ENCODE results near the gene MACROD2. TPM values are rescaled to one million over a fixed set of nuclear protein-coding genes. Genes with fewer than 3 reads are reported as not detected.
A peak's percentile ranks its signal among the peaks of the same experiment; 100 is the strongest.
"Not testable (repeated sequence)": the region's sequence is repeated elsewhere in the genome, so short reads cannot be mapped to it uniquely, and the experiment has no call there.

MACROD2 gene
- total RNA-seq, 4 donors from 2014 or later, result 4.6 to 33.0 (median 8.3) TPM

GRCh38 chr20:14259689-14260088, 264.4 kb downstream of the MACROD2 start:
- in situ Hi-C loops (cut with MboI; ENCODE audit: low pct_ligation_motif_present in 1 of 4, low pct_unique_long_range_greater_than_20kb in 1 of 4, low sequenced_read_pairs in 3 of 4) (loop anchor here in 1 of 4 donors (25.0 kb wide), 1 partner anchor 97 kb away; no protein-coding TSS in a partner anchor), intact Hi-C loops (cut with DNase I; ENCODE audit: low total_unique reads) (no loop called here)
- H3K4me3 ChIP-seq, result no peak overlapping the region
- H3K36me3 ChIP-seq, result no peaks in the 10 kb centered on the region
- TF ChIP-seq POLR2AphosphoS5 (IDR thresholded peaks at IDR 0.05) (no peak), EP300 (IDR thresholded peaks at IDR 0.05; ENCODE audit: low read depth) (no peak), POLR2A (IDR thresholded peaks at IDR 0.05) (no peak)
- TF ChIP-seq, protein P1, sequence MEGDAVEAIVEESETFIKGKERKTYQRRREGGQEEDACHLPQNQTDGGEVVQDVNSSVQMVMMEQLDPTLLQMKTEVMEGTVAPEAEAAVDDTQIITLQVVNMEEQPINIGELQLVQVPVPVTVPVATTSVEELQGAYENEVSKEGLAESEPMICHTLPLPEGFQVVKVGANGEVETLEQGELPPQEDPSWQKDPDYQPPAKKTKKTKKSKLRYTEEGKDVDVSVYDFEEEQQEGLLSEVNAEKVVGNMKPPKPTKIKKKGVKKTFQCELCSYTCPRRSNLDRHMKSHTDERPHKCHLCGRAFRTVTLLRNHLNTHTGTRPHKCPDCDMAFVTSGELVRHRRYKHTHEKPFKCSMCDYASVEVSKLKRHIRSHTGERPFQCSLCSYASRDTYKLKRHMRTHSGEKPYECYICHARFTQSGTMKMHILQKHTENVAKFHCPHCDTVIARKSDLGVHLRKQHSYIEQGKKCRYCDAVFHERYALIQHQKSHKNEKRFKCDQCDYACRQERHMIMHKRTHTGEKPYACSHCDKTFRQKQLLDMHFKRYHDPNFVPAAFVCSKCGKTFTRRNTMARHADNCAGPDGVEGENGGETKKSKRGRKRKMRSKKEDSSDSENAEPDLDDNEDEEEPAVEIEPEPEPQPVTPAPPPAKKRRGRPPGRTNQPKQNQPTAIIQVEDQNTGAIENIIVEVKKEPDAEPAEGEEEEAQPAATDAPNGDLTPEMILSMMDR (IDR thresholded peaks at IDR 0.05), result no peak
- H3K27me3 ChIP-seq, result no peaks in the 10 kb centered on the region
- DNase-seq, result no peak
- WGBS, 2 donors (ENCODE audit: low coverage in 1 of 2), result 80 to 84% methylated on average over 1 of the region's 1 CpG
- no peaks in the 10 kb centered on the region for H3K9me3 ChIP-seq
- no peaks in the 10 kb centered on the region for H3K4me1 ChIP-seq
- no peak overlapping the region for H3K27ac ChIP-seq

DNA sequence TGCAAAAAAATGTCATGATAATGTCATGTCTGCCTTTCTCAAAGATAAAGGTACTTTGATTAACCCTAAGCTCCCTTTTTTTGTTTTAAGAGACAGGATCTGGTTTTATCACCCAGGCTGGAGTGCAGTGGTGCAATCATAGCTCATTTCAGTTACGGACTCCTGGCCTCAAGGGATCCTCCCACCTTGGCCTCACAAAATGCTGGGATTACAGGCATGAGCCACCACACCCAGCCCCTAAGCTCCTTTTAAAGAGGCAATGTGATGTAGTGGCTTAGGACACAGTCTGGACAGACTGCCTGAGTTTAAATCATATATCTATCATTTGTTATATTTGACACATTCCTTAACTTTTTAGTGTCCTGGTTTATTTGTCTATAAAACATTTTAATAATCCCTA, 265.1 kb downstream of the MACROD2 start:
- Histone ChIP-seq H3K4me1 (no peaks in the 10 kb centered on the region), H3K27me3 (no peaks in the 10 kb centered on the region), H3K27ac (no peak overlapping the region), H3K4me3 (no peak overlapping the region), H3K36me3 (no peaks in the 10 kb centered on the region), H3K9me3 (no peaks in the 10 kb centered on the region)
- TF ChIP-seq POLR2AphosphoS5 (IDR thresholded peaks at IDR 0.05) (no peak), EP300 (IDR thresholded peaks at IDR 0.05; ENCODE audit: low read depth) (no peak)
- TF ChIP-seq, protein P1 (IDR thresholded peaks at IDR 0.05), result no peak
- in situ Hi-C loops (cut with MboI; ENCODE audit: low pct_ligation_motif_present in 1 of 4, low pct_unique_long_range_greater_than_20kb in 1 of 4, low sequenced_read_pairs in 3 of 4) (loop anchor here in 1 of 4 donors (25.0 kb wide), 1 partner anchor 98 kb away; no protein-coding TSS in a partner anchor), intact Hi-C loops (cut with DNase I; ENCODE audit: low total_unique reads) (no loop called here)
- WGBS, 2 donors (ENCODE audit: low coverage in 1 of 2), result 74% methylated on average over 1 of the region's 1 CpG; no CpG with 5 or more reads in 1 of the 2 donors
- no peak for DNase-seq

DNA sequence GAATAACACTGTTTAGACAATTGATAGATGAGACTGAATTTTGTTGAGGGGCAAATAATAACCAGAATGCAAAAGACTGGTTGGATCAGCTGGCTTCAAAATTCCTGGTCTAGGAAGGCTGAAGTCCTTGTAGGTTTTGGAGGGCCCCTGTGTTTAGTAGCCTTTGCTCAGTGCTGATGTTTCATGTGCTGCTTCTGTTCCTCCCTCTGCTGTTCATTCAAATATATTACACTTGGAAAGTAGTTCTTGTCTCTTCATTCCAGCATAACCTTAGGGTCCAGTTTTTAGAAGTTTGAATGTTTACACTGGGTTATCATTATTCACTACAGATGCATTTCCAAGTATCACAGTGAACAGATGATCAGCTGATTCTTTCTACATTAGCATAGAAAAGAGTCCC, 269.6 kb downstream of the MACROD2 start:
- in situ Hi-C loops (cut with MboI; ENCODE audit: low pct_ligation_motif_present in 1 of 4, low pct_unique_long_range_greater_than_20kb in 1 of 4, low sequenced_read_pairs in 3 of 4), result loop anchor here in 1 of 4 donors (25.0 kb wide), 1 partner anchor 103 kb away; no protein-coding TSS in a partner anchor
- Histone ChIP-seq H3K4me3 (no peak overlapping the region), H3K4me1 (no peaks in the 10 kb centered on the region), H3K27me3 (no peaks in the 10 kb centered on the region), H3K27ac (no peak overlapping the region), H3K9me3 (no peaks in the 10 kb centered on the region), H3K36me3 (no peaks in the 10 kb centered on the region)
- TF ChIP-seq, protein P1 (IDR thresholded peaks at IDR 0.05), result peak; percentile 23 to 46 (median 37)
- TF ChIP-seq EP300 (IDR thresholded peaks at IDR 0.05; ENCODE audit: low read depth) (no peak), POLR2A (IDR thresholded peaks at IDR 0.05) (no peak)
- intact Hi-C loops (cut with DNase I; ENCODE audit: low total_unique reads), result no loop called here
- no peak for DNase-seq

DNA sequence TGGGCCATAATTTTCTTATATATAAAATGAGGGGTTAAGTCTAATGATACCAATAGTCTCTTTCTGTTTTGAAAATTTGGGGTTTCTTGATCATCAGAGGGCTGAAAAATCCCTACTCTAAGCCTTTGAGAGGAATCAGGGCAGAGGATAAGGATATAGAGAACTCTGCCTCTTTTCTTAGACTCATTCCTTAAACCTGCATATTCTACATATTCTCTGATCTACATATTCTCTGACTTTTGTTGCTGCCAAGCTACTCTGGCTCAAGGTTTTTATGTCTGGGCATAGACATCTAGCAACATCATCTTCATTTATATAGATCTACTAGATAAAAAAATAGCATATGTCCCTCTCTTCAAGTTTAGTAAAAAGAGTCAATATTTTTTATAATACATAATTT, 270.9 kb downstream of the MACROD2 start:
- TF ChIP-seq EP300 (IDR thresholded peaks at IDR 0.05; ENCODE audit: low read depth) (no peak), POLR2AphosphoS5 (IDR thresholded peaks at IDR 0.05) (no peak), POLR2A (IDR thresholded peaks at IDR 0.05) (no peak)
- TF ChIP-seq, protein P1 (IDR thresholded peaks at IDR 0.05), result no peak
- H3K4me3 ChIP-seq, result no peak overlapping the region
- no peak overlapping the region for H3K27ac ChIP-seq
- intact Hi-C loops (cut with DNase I; ENCODE audit: low total_unique reads), result no loop called here
- no peaks in the 10 kb centered on the region for H3K9me3 ChIP-seq
- no peaks in the 10 kb centered on the region for H3K4me1 ChIP-seq
- H3K36me3 ChIP-seq, result no peaks in the 10 kb centered on the region
- H3K27me3 ChIP-seq, result no peaks in the 10 kb centered on the region
- in situ Hi-C loops (cut with MboI; ENCODE audit: low pct_ligation_motif_present in 1 of 4, low pct_unique_long_range_greater_than_20kb in 1 of 4, low sequenced_read_pairs in 3 of 4), result loop anchor here in 1 of 4 donors (25.0 kb wide), 1 partner anchor 104 kb away; no protein-coding TSS in a partner anchor
- no peak for DNase-seq

- H3K27me3 ChIP-seq; H3K27ac ChIP-seq; H3K4me1 ChIP-seq; H3K36me3 ChIP-seq; intact Hi-C loops (cut with DNase I; ENCODE audit: low total_unique reads); H3K4me3 ChIP-seq; DNase-seq; H3K9me3 ChIP-seq: not testable (repeated sequence)
- 95 to 100% methylated on average over 4 to 9 of the region's 9 CpGs for WGBS, 2 donors (ENCODE audit: low coverage in 1 of 2)
- in situ Hi-C loops (cut with MboI; ENCODE audit: low pct_ligation_motif_present in 1 of 4, low pct_unique_long_range_greater_than_20kb in 1 of 4, low sequenced_read_pairs in 3 of 4), result loop anchor here in 1 of 4 donors (25.0 kb wide), 1 partner anchor 108 kb away; no protein-coding TSS in a partner anchor
Observed at GRCh38 chr20:14270751-14271150, 275.4 kb downstream of the MACROD2 start.
